Measurements from ENCODE around the gene POM121L2. TPM values are rescaled to one million over a fixed set of nuclear protein-coding genes. Genes with fewer than 3 reads are reported as not detected.

Gene POM121L2
- total and polyA plus RNA-seq, 3 donors from 2014 or later, result 4.2 to 18.4 (median 5.1) TPM

GRCh38 chr6:27311806-27312145 lies 297 bp downstream of the POM121L2 start:
- 11 to 12% methylated on average over 19 of the region's 19 CpGs for WGBS, 2 donors
- TF ChIP-seq CTCF (IDR thresholded peaks at IDR 0.05), result no peak
- no peak for TF ChIP-seq POLR2A (IDR thresholded peaks at IDR 0.05)
- no peaks in the 10 kb centered on the region for H3K4me1 ChIP-seq
- H3K27me3 ChIP-seq, result no peaks in the 10 kb centered on the region
- no peak overlapping the region for H3K27ac ChIP-seq
- no peak for DNase-seq
- intact Hi-C loops (cut with DNase I; ENCODE audit: low total_unique reads), result no loop called here
- H3K9me3 ChIP-seq, result no peaks in the 10 kb centered on the region
- peak overlapping the region; percentile 38 to 54 for H3K4me3 ChIP-seq
- no peaks in the 10 kb centered on the region for H3K36me3 ChIP-seq (ENCODE audit: low read depth, missing control alignments)

- H3K27me3 ChIP-seq, result no peaks in the 10 kb centered on the region
- DNase-seq, result no peak
- WGBS, 2 donors, result 22 to 23% methylated on average over 16 of the region's 16 CpGs
These were observed 8.3 kb downstream of the POM121L2 start for GRCh38 chr6:27303613-27304272.

GRCh38 chr6:27297857-27298730 lies 14.0 kb downstream of the POM121L2 start:
- TF ChIP-seq POLR2A (IDR thresholded peaks at IDR 0.05) (no peak), CTCF (IDR thresholded peaks at IDR 0.05) (no peak)
- no peak for DNase-seq

More at GRCh38 chr6:27303613-27304272, 8.3 kb downstream of the POM121L2 start:
- Histone ChIP-seq H3K27ac (no peak overlapping the region), H3K4me3 (peak overlapping the region in 1 of 2 donors; percentile 24), H3K36me3 (ENCODE audit: low read depth, missing control alignments) (no peaks in the 10 kb centered on the region), H3K9me3 (no peaks in the 10 kb centered on the region), H3K4me1 (no peaks in the 10 kb centered on the region)
- intact Hi-C loops (cut with DNase I; ENCODE audit: low total_unique reads), result no loop called here
- no peak for TF ChIP-seq POLR2A (IDR thresholded peaks at IDR 0.05)
- TF ChIP-seq CTCF (IDR thresholded peaks at IDR 0.05), result no peak

GRCh38 chr6:27297484-27297856 lies 14.6 kb downstream of the POM121L2 start:
- TF ChIP-seq CTCF (IDR thresholded peaks at IDR 0.05), result no peak
- no peak for TF ChIP-seq POLR2A (IDR thresholded peaks at IDR 0.05)
- Histone ChIP-seq H3K27ac (no peak overlapping the region), H3K36me3 (ENCODE audit: low read depth, missing control alignments) (no peaks in the 10 kb centered on the region), H3K4me3 (no peak overlapping the region), H3K4me1 (no peaks in the 10 kb centered on the region), H3K9me3 (no peaks in the 10 kb centered on the region), H3K27me3 (no peaks in the 10 kb centered on the region)
- intact Hi-C loops (cut with DNase I; ENCODE audit: low total_unique reads), result no loop called here
- WGBS, 2 donors, result 6 to 7% methylated on average over 7 of the region's 7 CpGs
- DNase-seq, result no peak

More at GRCh38 chr6:27297857-27298730, 14.0 kb downstream of the POM121L2 start:
- Histone ChIP-seq H3K4me3 (no peak overlapping the region), H3K4me1 (no peaks in the 10 kb centered on the region), H3K9me3 (no peaks in the 10 kb centered on the region), H3K36me3 (ENCODE audit: low read depth, missing control alignments) (no peaks in the 10 kb centered on the region), H3K27ac (no peak overlapping the region), H3K27me3 (no peaks in the 10 kb centered on the region)
- WGBS, 2 donors, result 15 to 22% methylated on average over 22 of the region's 22 CpGs
- intact Hi-C loops (cut with DNase I; ENCODE audit: low total_unique reads), result no loop called here

Data from testis (tissue), 3 donors.